Cardiac muscle cell (in vitro differentiated cells and primary cell): ENCODE measurements around the gene GFRAL. TPM values are rescaled to one million over a fixed set of nuclear protein-coding genes. Genes with fewer than 3 reads are reported as not detected.

Experiments used
- DNase-seq, 2 donors: peaks; one replicate each; pipeline versions ENCODE4 v3.0.0 to v3.0.0-alpha.2; 2010 to 2017; ENCODE audit warnings: low read depth in 1 of 2, low spot score in 1 of 2
- H3K27ac ChIP-seq: fragments of 200-600 bp; sonication (generic); 2 replicates; pipeline ENCODE4 v1.5.1; 2016
- H3K27me3 ChIP-seq: fragments of 200-600 bp; sonication (generic); 2 replicates; pipeline ENCODE4 v1.6.0; 2016; ENCODE audit warnings: control low read depth
- H3K36me3 ChIP-seq: fragments of 200-600 bp; sonication (generic); 2 replicates; pipeline ENCODE4 v1.5.1; 2016; ENCODE audit warnings: control low read depth
- H3K4me1 ChIP-seq: fragments of 200-600 bp; sonication (generic); 2 replicates; pipeline ENCODE4 v1.8.1; 2017; ENCODE audit warnings: low read depth, mild to moderate bottlenecking, mixed run types
- H3K4me3 ChIP-seq: fragments of 200-600 bp; sonication (generic); 2 replicates; pipeline ENCODE4 v1.5.1; 2016; ENCODE audit warnings: mild to moderate bottlenecking
- H3K9me3 ChIP-seq: fragments of 200-600 bp; sonication (generic); 2 replicates; pipeline ENCODE4 v1.5.1; 2017; ENCODE audit warnings: low read depth, mild to moderate bottlenecking, control low read depth
- polyA plus RNA-seq: library from polyadenylated mRNA; unstranded; fragments of >200 nt; fragmentation: Nextera tagmentation; extraction: Ambion mirVana; gene quantifications from 2 replicates; pipeline ENCODE4 v1.2.1, GENCODE V29; 2016
- total RNA-seq: library from RNA; depleted of rRNA; stranded (reverse); fragments of >200 nt; gene quantifications from 2 replicates; pipeline ENCODE4 v1.2.3, GENCODE V29; 2016
- TF ChIP-seq, protein P1 (sequence below): IDR thresholded peaks from 2 replicates; pipeline ENCODE4 v1.5.1; 2012; ENCODE audit warnings: low read depth, mild to moderate bottlenecking, low read length

GFRAL gene
- total and polyA plus RNA-seq, 2 experiments from 2014 or later, result not detected

GRCh38 chr6:55437141-55437540 lies 109.9 kb downstream of the GFRAL start:
- Histone ChIP-seq H3K36me3 (no peaks in the 10 kb centered on the region), H3K4me3 (no peak overlapping the region), H3K27me3 (no peaks in the 10 kb centered on the region), H3K4me1 (peaks cover 14% of the 10 kb centered on the region), H3K27ac (no peak overlapping the region), H3K9me3 (no peaks in the 10 kb centered on the region)
- DNase-seq, result peak in 1 of 2 donors; percentile 19
- TF ChIP-seq, protein P1, sequence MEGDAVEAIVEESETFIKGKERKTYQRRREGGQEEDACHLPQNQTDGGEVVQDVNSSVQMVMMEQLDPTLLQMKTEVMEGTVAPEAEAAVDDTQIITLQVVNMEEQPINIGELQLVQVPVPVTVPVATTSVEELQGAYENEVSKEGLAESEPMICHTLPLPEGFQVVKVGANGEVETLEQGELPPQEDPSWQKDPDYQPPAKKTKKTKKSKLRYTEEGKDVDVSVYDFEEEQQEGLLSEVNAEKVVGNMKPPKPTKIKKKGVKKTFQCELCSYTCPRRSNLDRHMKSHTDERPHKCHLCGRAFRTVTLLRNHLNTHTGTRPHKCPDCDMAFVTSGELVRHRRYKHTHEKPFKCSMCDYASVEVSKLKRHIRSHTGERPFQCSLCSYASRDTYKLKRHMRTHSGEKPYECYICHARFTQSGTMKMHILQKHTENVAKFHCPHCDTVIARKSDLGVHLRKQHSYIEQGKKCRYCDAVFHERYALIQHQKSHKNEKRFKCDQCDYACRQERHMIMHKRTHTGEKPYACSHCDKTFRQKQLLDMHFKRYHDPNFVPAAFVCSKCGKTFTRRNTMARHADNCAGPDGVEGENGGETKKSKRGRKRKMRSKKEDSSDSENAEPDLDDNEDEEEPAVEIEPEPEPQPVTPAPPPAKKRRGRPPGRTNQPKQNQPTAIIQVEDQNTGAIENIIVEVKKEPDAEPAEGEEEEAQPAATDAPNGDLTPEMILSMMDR, result no peak

- H3K27ac ChIP-seq, result no peak overlapping the region
- no peak overlapping the region for H3K4me3 ChIP-seq
- no peaks in the 10 kb centered on the region for H3K9me3 ChIP-seq
- TF ChIP-seq, protein P1, result no peak
- no peaks in the 10 kb centered on the region for H3K36me3 ChIP-seq
- DNase-seq, result no peak
- no peaks in the 10 kb centered on the region for H3K27me3 ChIP-seq
- H3K4me1 ChIP-seq, result peaks cover 17% of the 10 kb centered on the region
Measured at GRCh38 chr6:55438203-55438602, 110.9 kb downstream of the GFRAL start.

- H3K36me3 ChIP-seq, result no peaks in the 10 kb centered on the region
- no peaks in the 10 kb centered on the region for H3K27me3 ChIP-seq
- no peak overlapping the region for H3K4me3 ChIP-seq
- TF ChIP-seq, protein P1, result no peak
- no peak for DNase-seq
- H3K4me1 ChIP-seq, result peaks cover 31% of the 10 kb centered on the region
- H3K9me3 ChIP-seq, result no peaks in the 10 kb centered on the region
- no peak overlapping the region for H3K27ac ChIP-seq
Measured at GRCh38 chr6:55443238-55444134, 116.2 kb downstream of the GFRAL start.

- no peak overlapping the region for H3K4me3 ChIP-seq
- no peak overlapping the region for H3K27ac ChIP-seq
- H3K9me3 ChIP-seq, result no peaks in the 10 kb centered on the region
- TF ChIP-seq, protein P1, result peak; percentile 53
- H3K4me1 ChIP-seq, result peaks cover 34% of the 10 kb centered on the region
- H3K27me3 ChIP-seq, result no peaks in the 10 kb centered on the region
- peak; percentile 55 to 61 for DNase-seq
- no peaks in the 10 kb centered on the region for H3K36me3 ChIP-seq
Measured at GRCh38 chr6:55445648-55446204, 118.5 kb downstream of the GFRAL start.

GRCh38 chr6:55447891-55448290 lies 120.6 kb downstream of the GFRAL start:
- TF ChIP-seq, protein P1, result no peak

More at GRCh38 chr6:55447891-55448290, 120.6 kb downstream of the GFRAL start:
- Histone ChIP-seq H3K27ac (no peak overlapping the region), H3K36me3 (no peaks in the 10 kb centered on the region), H3K9me3 (no peaks in the 10 kb centered on the region), H3K4me3 (no peak overlapping the region), H3K4me1 (peaks cover 34% of the 10 kb centered on the region), H3K27me3 (no peaks in the 10 kb centered on the region)
- DNase-seq, result no peak
